Putamen (tissue), 1 donor: ENCODE measurements around the gene EIF4EBP3.

ENCODE experiments used
- DNase-seq: peaks from one replicate; pipeline ENCODE4 v3.0.0-alpha.2; 2016; ENCODE audit warnings: low spot score

Gene EIF4EBP3

DNA sequence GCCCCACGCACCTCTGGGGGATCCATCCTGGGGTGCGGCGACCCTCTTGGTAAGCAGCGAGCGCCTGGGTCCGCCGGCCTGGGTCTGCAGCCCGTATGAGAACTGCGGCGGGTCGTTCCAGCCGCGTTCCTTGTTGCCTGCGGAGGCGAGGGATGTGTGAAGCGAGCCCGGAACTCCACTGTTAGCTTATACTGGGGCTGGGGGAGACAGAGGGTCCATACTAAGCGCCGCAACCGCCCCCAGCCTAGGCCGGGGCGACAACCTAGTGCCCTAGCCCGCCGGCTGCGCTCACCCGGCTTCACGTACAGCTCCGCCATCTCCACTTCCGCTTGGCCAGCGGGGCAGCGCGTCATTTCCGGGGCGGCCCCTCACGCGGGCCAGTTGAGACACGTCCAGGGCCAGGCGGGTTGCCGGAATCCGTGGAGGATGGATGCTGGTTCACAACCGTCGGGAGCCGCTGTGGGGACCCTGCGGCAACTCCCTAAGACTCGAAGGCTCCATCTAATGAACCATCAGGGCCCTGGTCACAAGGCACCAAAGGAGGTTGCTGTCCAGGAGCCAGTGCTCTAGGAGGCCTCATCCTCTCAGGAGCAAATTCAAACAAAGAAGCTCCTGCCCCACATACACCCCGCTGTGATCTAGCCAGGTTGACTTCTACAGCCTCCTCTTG, 9.8 kb downstream of the EIF4EBP3 start, which contains the start of gene SRA1:
Gene SRA1, minus strand, starts transcription at position 338 of the 670 bp plus-strand sequence. Its CDS starts 21 bp downstream, at position 317.
- peak; percentile 89 for DNase-seq

DNA sequence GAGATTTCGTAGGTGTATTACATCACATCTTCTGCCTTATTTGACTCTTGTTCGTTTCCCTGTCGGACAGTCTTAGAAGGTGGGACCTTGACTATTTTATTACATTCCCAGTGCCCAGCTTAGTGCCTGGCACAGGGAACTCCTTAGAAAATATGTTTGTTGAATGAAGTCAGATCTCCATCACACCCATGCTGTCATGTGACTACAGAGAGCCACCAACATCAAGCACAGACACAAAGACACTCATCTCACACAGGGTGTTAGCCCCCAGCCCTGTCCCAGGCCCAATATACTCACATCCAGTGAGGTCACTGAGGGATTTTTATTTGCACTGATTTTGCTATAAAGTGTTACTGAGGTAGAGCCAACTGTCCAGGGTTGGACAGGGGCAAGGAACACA, 10.5 kb downstream of the EIF4EBP3 start:
- DNase-seq: no peak

DNA sequence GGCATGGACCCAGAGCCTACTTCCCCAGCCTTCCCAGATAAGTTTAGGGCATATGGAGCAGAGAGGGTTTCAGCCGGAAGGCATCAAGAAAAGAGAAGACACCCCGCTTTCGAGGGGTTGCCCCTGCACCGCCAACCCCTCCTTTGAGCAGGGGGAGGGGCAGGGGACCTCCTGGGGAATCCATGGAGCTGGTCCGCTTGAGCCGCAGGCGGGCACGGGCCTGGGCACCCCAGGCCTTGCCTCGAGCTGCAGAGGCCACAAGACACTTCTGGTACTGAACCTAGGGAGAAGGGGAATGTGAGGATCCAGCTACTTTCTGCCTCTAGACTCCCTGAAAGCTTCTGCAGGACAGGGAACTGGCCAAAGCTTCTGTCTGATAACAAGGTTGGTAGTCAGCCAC, 11.1 kb downstream of the EIF4EBP3 start:
- DNase-seq: no peak

DNA sequence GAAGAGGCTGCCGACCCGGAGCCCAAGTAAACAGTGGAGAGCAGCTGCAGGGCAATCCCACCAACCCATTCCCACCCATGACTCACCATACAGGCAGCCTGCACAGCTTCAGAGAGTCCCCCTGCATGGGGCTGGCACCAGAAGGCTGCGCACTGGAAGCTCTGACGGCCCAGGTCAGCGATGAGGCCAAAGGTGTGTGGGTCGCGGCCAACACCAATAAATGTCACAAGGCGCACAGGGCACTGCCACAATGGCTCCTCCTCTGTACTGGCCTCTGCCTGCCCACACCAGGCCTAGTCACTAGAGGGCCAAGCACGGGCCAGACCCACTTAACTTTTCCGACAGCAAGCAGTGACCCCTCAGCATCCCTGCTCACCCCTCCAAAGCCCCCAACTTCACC, 12.8 kb downstream of the EIF4EBP3 start:
- DNase-seq: no peak

DNA sequence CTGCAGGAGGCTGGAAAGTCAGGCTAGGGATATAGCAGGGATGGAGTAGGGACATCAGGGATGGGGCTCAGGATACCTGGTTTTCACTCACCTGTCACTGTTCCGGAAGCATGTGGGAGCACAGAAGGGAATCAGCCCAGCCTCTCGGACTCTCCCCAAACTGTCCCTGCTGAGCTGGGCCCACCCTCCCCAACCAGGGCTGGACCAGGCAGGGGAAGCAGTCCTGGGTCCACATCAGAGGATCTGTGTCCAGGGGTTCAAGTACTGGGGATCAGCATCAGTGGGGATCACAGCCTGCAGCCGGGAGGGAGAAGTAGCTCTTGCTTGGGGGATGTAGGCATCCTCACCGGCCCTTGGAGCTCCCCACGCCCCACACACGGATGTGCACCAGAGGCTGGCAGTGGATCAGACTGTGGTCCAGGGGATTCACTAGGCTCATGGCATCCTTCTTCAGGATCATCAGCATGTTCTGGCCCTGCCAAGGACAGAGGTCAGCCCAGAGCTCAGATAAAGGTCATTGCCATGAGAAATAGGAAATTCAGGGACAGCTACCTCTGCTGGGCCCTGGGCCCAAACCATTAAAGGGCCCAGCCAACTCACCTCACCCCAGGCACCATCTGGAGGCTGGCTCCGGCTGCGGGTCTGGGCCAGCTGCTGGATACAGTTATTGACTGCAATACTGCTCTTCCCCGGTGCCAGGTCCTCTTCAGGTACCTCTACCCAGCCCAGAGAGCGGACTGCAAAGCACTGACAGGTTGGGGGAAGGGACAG, 14.5 kb downstream of the EIF4EBP3 start:
- no peak for DNase-seq

DNA sequence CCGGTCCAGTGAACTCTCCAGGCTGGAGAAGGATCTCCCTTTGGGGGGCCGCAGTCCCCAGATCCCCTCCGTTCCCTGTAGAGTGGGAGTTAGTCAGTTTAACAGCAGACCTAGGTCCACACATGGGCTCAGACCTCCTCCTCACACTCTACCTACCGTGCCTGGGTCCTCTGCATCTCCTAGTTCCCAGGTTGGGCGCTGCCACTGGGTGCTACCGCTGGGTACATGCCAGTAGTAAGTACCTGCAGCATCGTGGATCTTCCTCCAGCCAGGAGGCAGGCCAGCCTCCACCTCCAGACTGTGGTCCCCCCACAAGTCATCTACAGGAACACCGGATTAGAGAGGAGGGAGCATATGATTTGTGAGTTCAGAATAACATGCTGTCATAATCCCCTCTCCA, 16.1 kb downstream of the EIF4EBP3 start:
- DNase-seq: no peak

DNA sequence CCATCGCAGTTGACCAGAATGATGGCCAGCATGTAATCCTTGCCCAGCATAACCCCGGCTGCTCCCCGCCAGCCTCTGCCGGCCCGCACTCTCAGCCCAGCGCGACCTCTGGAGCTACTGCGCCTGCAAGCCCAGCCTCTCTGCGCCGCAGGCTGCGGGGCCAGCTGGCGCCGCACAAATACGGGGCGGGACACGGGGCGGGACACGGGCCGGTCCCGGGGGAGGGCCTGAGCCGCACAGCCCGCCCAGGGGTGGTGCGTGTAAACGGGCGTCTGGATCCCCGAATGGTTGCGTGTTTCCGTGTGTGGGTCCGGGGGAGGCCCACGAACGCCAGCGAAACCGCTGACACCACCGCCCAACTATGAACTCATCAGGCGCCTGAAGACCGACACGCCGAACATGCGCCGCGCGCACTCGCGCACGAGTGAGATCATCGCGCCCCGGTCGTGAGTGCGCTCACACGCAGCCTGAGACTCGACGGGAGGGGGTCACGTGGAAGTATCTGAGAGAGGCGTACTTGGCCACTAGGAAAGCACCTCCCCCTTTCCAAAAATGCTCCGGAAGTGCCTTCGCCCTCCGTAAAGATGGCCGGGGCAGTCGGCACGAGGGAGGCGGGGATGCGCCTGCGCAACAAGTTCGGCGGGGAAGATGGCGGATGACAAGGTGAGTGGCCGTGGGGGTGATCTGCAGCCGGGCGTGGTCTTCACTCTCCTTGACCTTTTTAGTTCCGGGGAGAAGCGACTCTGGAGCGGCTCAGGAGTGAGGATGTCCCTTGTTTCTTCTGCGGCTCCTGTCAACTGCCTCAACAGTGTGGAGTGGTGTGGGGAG, 16.9 kb downstream of the EIF4EBP3 start, which contains the start of the genes APBB3 and SLC35A4:
Gene APBB3, minus strand, starts transcription at position 403 of the 828 bp plus-strand sequence. Its CDS starts 353 bp downstream, at position 50.
Gene SLC35A4, plus strand, starts transcription at position 633 of the 828 bp plus-strand sequence. CDS start 2,342 bp downstream, outside the sequence.
- peak; percentile 99 for DNase-seq

DNA sequence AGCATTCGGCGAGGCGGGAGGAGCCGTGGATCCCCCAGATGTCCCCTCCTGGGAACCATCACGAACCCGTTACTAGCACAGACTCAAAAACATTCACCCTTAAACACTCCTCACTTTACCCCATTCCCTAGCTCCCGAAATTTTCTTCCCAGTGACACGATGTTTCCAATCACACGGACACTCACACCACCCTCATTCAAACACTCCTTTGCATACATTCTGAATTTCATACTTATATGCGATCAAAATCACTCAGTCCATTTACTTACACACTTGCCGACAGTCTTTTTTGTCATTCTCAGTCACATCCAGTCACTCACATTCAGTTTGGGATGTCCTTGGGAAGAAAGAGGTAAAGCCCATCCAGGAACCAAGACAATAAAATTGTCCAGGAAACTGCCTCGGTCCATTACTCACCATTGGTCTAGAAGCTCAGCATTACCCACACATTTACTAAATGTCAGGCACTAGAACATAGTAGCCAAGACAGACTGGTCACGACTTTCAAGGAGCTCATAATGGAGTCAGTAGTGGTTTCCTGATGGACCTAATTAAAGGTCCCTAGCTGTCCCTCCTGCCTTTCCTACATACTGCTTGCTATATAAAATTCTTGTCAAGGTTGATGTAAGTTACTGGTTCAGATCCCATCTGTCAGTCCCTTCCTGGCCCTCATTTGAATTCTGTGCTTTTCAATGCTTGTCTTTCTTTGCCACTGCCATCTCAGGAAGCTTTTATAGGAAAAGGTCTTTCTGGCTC, 17.7 kb downstream of the EIF4EBP3 start:
- DNase-seq: no peak

DNA sequence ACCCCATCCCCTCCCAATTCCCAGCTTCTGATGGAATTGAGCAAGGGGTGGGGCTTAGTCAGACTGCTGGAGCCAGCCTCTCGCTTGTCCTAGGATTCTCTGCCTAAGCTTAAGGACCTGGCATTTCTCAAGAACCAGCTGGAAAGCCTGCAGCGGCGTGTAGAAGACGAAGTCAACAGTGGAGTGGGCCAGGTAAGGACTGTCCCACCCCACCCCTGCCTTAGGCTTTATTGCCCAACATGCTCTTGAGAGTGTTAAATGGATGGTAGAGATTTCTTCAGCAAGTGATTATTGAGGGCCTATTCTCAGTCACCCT, 18.3 kb downstream of the EIF4EBP3 start:
- DNase-seq: no peak

DNA sequence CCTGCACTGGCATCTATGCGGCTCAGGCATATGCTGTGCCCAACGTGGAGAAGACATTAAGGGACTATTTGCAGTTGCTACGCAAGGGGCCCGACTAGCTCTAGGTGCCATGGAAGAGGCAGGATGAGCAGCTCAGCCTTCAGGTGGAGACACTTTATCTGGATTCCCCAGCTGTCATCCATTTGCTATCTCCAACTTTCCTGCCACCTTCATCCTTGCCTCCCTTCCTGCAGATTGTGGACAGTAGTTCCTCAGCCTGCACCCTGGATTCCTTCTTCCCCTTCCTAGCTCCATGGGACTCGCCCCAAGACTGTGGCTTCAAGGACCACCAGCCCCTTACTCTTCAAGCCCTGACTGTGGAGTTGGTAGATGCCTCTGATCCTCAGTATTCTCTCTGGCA, 19.2 kb downstream of the EIF4EBP3 start:
- DNase-seq: no peak

DNA sequence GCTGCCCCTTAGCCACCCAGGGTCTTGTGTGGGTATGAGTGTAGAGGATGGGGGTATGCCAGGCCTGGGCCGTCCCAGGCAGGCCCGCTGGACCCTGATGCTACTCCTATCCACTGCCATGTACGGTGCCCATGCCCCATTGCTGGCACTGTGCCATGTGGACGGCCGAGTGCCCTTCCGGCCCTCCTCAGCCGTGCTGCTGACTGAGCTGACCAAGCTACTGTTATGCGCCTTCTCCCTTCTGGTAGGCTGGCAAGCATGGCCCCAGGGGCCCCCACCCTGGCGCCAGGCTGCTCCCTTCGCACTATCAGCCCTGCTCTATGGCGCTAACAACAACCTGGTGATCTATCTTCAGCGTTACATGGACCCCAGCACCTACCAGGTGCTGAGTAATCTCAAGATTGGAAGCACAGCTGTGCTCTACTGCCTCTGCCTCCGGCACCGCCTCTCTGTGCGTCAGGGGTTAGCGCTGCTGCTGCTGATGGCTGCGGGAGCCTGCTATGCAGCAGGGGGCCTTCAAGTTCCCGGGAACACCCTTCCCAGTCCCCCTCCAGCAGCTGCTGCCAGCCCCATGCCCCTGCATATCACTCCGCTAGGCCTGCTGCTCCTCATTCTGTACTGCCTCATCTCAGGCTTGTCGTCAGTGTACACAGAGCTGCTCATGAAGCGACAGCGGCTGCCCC, 19.8 kb downstream of the EIF4EBP3 start:
- no peak for DNase-seq

DNA sequence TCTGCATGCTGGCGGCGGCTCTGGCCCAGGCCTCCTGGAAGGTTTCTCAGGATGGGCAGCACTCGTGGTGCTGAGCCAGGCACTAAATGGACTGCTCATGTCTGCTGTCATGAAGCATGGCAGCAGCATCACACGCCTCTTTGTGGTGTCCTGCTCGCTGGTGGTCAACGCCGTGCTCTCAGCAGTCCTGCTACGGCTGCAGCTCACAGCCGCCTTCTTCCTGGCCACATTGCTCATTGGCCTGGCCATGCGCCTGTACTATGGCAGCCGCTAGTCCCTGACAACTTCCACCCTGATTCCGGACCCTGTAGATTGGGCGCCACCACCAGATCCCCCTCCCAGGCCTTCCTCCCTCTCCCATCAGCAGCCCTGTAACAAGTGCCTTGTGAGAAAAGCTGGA, 20.4 kb downstream of the EIF4EBP3 start:
- DNase-seq: no peak

DNA sequence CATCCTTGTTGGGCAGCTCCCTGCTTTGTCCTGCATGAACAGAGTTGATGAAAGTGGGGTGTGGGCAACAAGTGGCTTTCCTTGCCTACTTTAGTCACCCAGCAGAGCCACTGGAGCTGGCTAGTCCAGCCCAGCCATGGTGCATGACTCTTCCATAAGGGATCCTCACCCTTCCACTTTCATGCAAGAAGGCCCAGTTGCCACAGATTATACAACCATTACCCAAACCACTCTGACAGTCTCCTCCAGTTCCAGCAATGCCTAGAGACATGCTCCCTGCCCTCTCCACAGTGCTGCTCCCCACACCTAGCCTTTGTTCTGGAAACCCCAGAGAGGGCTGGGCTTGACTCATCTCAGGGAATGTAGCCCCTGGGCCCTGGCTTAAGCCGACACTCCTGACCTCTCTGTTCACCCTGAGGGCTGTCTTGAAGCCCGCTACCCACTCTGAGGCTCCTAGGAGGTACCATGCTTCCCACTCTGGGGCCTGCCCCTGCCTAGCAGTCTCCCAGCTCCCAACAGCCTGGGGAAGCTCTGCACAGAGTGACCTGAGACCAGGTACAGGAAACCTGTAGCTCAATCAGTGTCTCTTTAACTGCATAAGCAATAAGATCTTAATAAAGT, 21.1 kb downstream of the EIF4EBP3 start:
- DNase-seq: no peak

DNA sequence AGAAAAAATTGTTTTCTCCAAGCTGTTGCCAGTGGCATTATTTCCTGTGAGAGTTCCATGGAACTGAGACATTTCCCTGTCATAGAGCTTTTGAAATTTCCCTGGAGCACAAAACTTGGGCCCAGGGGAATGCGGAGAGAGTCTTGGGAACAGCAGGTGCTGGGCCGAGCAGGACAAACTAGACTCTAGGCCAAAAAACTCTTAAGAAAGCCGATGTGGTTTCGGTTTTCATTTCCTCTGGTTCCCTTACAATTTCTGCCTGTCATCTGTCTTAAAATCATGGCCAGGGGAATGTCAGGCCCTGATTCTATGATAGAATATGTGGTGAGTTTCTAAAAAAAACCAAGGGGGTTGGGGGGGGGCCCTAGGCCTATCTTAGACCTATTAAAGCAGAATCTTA, 21.7 kb downstream of the EIF4EBP3 start:
- no peak for DNase-seq

DNA sequence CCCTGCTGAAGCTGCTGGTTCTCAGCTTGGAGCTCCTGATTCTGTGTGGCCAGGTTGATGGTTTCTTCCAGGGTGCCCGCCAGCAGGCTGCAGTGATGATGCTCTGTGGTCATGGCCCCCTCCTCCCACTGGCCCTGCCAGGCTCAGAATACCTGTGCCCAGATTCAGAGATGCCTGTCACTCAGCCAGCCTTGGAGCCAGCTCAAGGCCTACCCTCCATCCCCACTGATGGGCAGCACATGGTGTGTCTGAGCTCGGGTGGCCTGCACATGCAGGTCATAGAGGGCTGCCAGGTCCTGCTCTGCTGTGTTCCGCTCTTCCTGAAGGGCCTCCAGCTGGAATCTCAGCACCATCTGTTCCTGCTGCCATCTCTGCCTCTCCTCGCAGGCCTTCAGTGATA, 22.6 kb downstream of the EIF4EBP3 start:
- DNase-seq: no peak

DNA sequence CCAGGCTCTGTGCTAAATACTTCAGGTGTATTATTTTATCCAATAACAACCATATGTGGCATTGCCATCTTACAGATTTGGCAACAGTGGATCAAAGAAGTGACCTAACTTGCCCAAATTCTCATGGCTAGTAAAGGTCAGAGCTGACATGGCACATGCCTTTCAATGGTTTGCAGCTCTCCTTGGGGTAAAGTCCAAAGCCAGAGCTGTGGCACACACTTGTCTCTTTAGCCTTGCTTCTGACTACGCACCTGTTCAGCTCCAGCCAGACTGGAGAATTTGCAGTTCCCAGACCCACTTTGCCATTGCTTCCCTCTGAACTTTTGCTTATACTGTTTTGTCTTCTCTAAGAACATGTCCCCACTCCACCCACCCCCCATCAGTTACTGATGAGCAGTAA, 23.0 kb downstream of the EIF4EBP3 start:
- DNase-seq: no peak

DNA sequence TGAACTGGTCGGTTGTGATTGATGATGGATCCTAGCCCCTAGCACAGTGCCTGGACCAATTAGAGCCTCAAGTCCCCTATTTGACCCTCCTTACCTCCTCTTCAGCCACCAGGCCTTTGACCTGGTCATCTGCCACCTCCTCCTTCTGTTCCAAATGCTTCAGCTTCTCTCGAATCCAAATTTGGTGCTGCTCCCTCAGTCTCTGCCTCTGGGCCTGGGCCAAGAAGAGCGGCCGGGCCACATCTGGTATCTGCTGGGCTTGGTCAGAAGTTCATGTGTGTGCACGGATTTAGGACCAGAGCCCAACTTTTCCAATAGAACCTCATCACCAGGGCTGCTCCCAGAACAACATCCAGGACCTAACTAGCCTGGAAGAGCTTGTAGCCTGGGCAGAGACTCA, 23.6 kb downstream of the EIF4EBP3 start:
- DNase-seq: no peak

DNA sequence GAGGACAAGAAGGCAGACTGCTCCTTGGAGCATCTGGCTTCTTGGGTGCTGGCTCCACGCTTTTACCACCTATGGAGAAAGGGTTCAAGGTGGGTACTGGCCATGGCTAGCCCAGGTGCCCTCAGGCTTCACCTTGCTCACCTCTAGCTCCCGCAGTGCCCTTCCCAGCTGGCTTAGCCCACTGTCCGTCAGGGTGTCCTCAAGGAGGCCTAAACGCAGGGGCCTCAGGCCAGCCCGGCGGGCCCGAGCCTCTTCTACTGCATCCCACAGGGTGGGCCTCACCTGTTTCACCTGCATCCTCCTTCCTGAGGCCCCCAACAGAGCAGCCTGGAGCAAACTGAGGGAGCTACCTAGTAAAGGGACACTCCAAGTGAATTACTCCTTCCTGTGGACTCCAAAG, 26.2 kb downstream of the EIF4EBP3 start:
- no peak for DNase-seq

DNA sequence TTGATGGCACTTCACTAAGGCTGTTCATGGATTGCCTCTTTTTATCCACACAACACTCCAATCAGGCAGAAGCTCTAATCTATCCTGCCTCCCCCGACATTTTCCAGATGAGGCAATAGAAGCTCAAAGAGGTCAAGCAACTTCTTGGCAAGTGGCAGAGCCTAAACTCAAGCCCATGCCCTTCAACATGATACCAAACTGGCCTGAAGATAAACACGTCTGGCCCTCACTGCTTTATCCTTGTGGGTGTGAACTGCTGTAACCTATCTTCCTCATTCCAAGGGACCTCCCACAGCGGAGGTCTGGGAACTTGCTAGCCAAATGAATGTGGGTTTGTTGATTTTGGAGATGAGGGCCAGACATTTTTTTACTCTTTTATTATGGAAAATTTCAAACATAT, 26.7 kb downstream of the EIF4EBP3 start:
- no peak for DNase-seq

DNA sequence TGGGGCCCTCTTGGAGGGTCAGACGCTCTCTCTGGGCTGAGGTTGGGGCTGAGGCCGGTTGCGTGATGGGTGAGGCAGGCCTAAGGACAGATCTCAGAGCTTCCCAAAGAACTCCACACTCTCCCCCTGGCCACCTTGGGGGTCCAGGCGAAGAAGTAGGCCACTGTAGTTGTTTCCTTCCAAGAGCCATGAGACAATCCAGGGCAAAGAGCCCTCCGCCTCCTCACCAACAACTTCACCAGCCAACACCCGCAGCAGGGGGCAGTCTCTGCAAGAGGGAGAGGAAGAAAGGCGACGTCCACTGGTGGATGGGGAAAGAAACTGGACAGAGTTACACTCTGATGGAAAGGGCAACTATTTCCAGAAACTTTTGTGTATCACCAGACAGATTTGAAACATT, 27.8 kb downstream of the EIF4EBP3 start:
- DNase-seq: no peak

DNA sequence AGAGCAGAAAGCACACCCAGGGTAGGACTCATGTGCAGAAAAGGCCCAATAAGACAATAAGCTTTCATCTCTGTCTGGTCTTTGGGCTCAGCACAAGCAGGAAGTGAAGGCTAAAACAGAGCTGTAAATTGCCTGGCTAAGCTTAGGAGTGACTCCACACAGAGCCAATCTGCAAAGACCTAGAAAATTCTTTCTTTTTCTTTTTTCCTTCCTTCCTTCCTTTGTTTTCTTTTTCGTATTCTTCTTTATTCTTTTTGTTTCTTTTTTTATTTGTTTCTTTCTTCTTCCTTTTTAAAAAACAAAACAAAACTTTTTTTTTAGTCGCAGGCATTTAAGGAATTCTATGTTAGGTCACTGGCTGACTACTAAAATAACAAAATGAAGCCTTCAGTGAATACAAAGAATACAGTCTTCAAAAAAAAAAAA, 29.3 kb downstream of the EIF4EBP3 start:
- DNase-seq: no peak
